ENCODE data around the gene CHMP3.

GRCh38 chr2:86522711-86523110 lies 40.5 kb downstream of the CHMP3 start:
- TF ChIP-seq CTCF (conservative IDR thresholded peaks at IDR 0.05 in 1 of 2, IDR thresholded peaks at IDR 0.05 in 1 of 2; ENCODE audit: low read depth in 1 of 2, low read length in 2 of 2): no peak
- no peak for TF ChIP-seq EZH2 (IDR thresholded peaks at IDR 0.05; ENCODE audit: low read length, missing control alignments)
